Activated CD8-positive, alpha-beta memory T cell treated with anti-CD3 and anti-CD28 coated beads for 4 hours (primary cell): Measurements from ENCODE around the gene EDC3.

ENCODE experiments used
- DNase-seq, 2 donors: peaks; one replicate each; pipeline ENCODE4 v3.0.0-alpha.2; 2020; ENCODE audit warnings: low read depth in 2 of 2

EDC3 gene

GRCh38 chr15:74584204-74584603, 111.6 kb downstream of the EDC3 start:
- DNase-seq = no peak
